Measurements from ENCODE around the gene MBP.

DNA sequence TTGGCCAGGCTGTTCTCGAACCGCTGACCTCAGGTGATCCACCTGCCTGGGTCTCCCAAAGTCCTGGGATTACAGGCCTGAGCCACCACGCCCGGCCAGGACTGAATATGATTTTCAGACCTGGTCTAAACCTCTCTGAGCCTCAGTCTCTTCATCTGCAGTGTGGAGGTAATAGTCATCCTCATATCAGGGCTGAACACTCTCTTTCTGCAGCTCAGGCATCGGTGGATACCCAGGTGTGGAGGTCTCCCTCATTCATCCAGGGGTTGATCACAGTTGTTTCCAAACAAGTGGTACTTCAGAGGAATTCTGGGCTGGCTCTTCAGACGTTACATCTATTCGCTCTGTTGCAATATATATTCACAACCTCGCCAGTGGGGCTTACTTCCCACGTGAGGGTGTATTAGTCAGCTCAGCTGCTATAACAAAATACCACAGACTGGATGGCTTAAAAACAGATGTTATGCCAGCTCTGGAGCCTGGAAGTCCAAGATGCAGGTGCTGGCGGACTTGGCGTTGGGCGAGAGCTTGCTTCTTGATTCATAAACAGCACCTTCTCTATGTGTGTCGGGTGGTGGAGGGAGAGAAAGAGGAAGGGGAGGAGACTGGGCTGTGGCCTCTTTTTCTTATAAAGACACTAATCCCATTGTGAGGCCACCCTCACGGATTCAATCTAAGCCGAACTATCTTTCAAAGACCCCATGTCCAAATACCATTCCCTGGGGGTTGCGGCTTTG, 2.9 kb upstream of the MBP start:
- no peak for TF ChIP-seq POLR2AphosphoS5 (IDR thresholded peaks at IDR 0.05; ENCODE audit: low read depth, low read length)
- no peak for TF ChIP-seq POLR2A (IDR thresholded peaks at IDR 0.05; ENCODE audit: low read depth, low read length)

Measured in GM12892 (cell line).